Erythroblast (primary cell): Measurements from ENCODE around the gene CCT4.

ENCODE experiments used
- GATA1 ChIP-seq: IDR thresholded peaks from 2 replicates; pipeline ENCODE4 v1.6.1; 2011; ENCODE audit warnings: low read depth, mild to moderate bottlenecking, control low read depth, low read length, moderate library complexity
- POLR2A ChIP-seq: IDR thresholded peaks from 2 replicates; pipeline ENCODE4 v1.6.1; 2011; ENCODE audit warnings: mild to moderate bottlenecking, low read length

GRCh38 chr2:61887717-61888266 lies 664 bp downstream of the CCT4 start:
- TF ChIP-seq POLR2A (no peak), GATA1 (no peak)
